ENCODE measurements around the gene SULF2. TPM values are rescaled to one million over a fixed set of nuclear protein-coding genes. Genes with fewer than 3 reads are reported as not detected.

SULF2 gene
- total RNA-seq, 2 donors from 2014 or later: 2.1 TPM; not detected in 1

- no peak overlapping the region for H3K4me3 Mint-ChIP-seq
- ATAC-seq (no peak), DNase-seq (ENCODE audit: low spot score) (no peak)
- H3K9me3 Mint-ChIP-seq: no peaks in the 10 kb centered on the region
- H3K36me3 Mint-ChIP-seq: no peaks in the 10 kb centered on the region
- H3K27me3 Mint-ChIP-seq: peaks cover 12 to 17% of the 10 kb centered on the region in 2 donors
- no peak overlapping the region for H3K27ac Mint-ChIP-seq
- H3K4me1 Mint-ChIP-seq (ENCODE audit: low read depth in 2 of 2): no peaks in the 10 kb centered on the region
These were observed 30.2 kb downstream of the SULF2 start for GRCh38 chr20:47754946-47755652.

DNA sequence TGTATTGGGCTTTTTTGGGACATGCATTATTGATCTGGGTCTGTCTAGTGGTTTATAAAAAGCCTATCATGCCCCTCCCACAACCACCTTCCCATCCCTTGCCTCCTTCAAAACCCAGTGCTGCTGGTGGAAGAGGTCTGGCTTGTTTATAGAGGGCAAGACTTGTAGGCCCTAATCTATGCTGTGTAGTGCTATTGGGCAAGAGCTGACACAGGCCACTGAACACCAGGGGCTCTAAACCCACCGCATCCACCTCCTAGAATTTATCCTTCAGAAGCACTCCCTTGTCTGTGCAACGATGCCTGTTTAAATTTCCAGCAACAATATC is 30.9 kb downstream of the SULF2 start:
- Mint-ChIP-seq H3K36me3 (no peaks in the 10 kb centered on the region), H3K27ac (no peak overlapping the region), H3K9me3 (no peaks in the 10 kb centered on the region), H3K4me3 (no peak overlapping the region), H3K4me1 (ENCODE audit: low read depth in 2 of 2) (no peaks in the 10 kb centered on the region), H3K27me3 (peaks cover 10 to 20% of the 10 kb centered on the region in 2 donors)
- DNase-seq (ENCODE audit: low spot score) (no peak), ATAC-seq (no peak)

GRCh38 chr20:47753576-47754387 is 31.5 kb downstream of the SULF2 start:
- H3K27me3 Mint-ChIP-seq: peaks cover 12 to 23% of the 10 kb centered on the region in 2 donors
- ATAC-seq (no peak), DNase-seq (ENCODE audit: low spot score) (no peak)
- no peaks in the 10 kb centered on the region for H3K36me3 Mint-ChIP-seq
- H3K27ac Mint-ChIP-seq: no peak overlapping the region
- H3K9me3 Mint-ChIP-seq: no peaks in the 10 kb centered on the region
- H3K4me3 Mint-ChIP-seq: no peak overlapping the region
- no peaks in the 10 kb centered on the region for H3K4me1 Mint-ChIP-seq (ENCODE audit: low read depth in 2 of 2)

DNA sequence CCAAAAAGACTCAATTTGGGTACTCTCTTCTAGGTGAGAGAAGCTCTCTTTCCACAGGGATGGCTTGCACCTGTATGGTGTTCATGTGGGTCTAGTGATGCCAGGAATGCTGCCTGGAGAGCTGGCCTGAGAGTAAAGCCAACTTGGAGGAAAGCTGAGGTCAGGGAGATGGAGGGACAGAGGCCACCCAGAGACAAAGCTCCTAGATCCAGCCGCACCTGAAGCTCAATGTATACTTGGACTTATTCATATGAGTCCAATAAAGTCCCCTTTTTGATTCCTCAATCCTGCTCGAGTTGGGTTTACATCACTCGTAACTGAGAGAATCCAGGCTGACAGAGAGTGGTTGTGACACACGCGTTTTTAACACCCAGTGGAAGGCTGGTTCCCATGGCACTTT is 33.8 kb downstream of the SULF2 start:
- Mint-ChIP-seq H3K27me3 (peaks cover 14 to 36% of the 10 kb centered on the region in 2 donors), H3K36me3 (no peaks in the 10 kb centered on the region), H3K4me3 (no peak overlapping the region), H3K9me3 (no peaks in the 10 kb centered on the region), H3K4me1 (ENCODE audit: low read depth in 2 of 2) (no peaks in the 10 kb centered on the region), H3K27ac (no peak overlapping the region)
- no peak for ATAC-seq
- DNase-seq (ENCODE audit: low spot score): no peak

- H3K36me3 Mint-ChIP-seq: no peaks in the 10 kb centered on the region
- no peak for ATAC-seq
- peaks cover 11 to 31% of the 10 kb centered on the region in 2 donors for H3K27me3 Mint-ChIP-seq
- H3K27ac Mint-ChIP-seq: no peak overlapping the region
- H3K4me1 Mint-ChIP-seq (ENCODE audit: low read depth in 2 of 2): no peaks in the 10 kb centered on the region
- H3K9me3 Mint-ChIP-seq: no peaks in the 10 kb centered on the region
- no peak for DNase-seq (ENCODE audit: low spot score)
- H3K4me3 Mint-ChIP-seq: no peak overlapping the region
These were observed 35.9 kb downstream of the SULF2 start for GRCh38 chr20:47749339-47749738.

DNA sequence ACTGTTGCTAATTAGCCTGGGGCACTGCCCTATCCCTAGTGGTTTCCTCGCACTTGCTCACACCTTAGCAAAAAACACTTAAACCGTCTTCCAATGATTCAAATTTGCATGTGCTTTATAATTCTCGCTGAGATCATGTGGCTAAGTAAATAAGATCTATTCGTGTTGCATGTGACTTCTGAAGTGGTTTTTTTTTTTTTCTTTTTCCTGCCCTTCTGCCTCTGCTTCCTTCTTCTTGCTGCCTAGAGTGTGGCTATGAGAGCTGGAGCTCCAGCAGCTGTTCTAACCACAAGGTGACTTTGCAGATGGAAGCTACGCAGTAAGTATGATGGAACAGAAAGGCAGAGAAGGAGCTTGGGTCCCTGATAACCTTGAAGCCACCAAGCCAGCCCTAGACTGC is 36.5 kb downstream of the SULF2 start:
- no peaks in the 10 kb centered on the region for H3K9me3 Mint-ChIP-seq
- DNase-seq (ENCODE audit: low spot score): no peak
- no peak overlapping the region for H3K27ac Mint-ChIP-seq
- no peaks in the 10 kb centered on the region for H3K36me3 Mint-ChIP-seq
- no peak overlapping the region for H3K4me3 Mint-ChIP-seq
- peak in 1 of 2 donors; percentile 37 for ATAC-seq
- peaks cover 13 to 35% of the 10 kb centered on the region in 2 donors for H3K27me3 Mint-ChIP-seq
- H3K4me1 Mint-ChIP-seq (ENCODE audit: low read depth in 2 of 2): no peaks in the 10 kb centered on the region

DNA sequence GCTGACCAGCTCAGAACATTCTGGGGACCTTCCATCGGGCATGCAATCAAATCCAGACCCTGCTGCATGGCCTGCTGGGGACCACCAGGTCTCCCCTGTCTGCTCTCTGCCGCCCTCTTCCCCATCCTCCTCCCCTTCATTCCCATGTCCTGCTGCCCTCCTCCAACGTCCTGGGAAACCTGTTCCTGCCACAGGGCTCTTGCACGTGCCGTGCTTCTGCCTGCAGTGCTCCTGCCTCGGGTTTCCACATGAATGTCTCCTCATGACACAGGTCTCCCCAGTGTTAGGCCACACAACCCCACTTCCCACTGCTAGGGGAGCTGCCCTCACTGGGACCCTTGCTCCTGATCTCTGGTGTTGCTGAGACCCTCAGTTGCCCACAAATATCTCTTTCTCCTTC is 37.2 kb downstream of the SULF2 start:
- Mint-ChIP-seq H3K27ac (no peak overlapping the region), H3K4me3 (no peak overlapping the region), H3K4me1 (ENCODE audit: low read depth in 2 of 2) (no peaks in the 10 kb centered on the region), H3K27me3 (peaks cover 15 to 41% of the 10 kb centered on the region in 2 donors), H3K9me3 (no peaks in the 10 kb centered on the region), H3K36me3 (no peaks in the 10 kb centered on the region)
- ATAC-seq (no peak), DNase-seq (ENCODE audit: low spot score) (no peak)

GRCh38 chr20:47747669-47748031 is 37.6 kb downstream of the SULF2 start:
- Mint-ChIP-seq H3K4me1 (ENCODE audit: low read depth in 2 of 2) (no peaks in the 10 kb centered on the region), H3K27ac (no peak overlapping the region), H3K4me3 (no peak overlapping the region), H3K36me3 (no peaks in the 10 kb centered on the region), H3K9me3 (no peaks in the 10 kb centered on the region), H3K27me3 (peaks cover 15 to 41% of the 10 kb centered on the region in 2 donors)
- DNase-seq (ENCODE audit: low spot score): no peak
- peak in 1 of 2 donors; percentile 5 for ATAC-seq

DNA sequence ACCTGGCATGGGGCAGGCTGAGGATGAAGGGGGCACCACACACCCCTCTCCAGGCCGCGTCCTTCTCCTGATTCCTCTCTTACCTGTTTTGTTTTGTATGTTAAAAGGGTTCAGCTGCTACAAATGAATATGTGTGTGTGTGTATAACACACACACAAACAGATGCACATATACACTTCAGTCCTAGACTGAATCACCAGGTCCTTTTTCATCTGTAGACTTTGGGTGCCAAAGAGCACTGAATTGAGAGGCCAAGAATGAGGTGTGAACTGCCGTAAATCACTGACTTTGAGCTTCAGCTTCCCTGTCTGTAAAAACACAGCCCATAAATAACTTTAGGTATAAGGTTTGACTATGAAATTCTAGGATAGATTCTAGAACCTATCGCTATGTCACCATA is 40.5 kb downstream of the SULF2 start:
- H3K27ac Mint-ChIP-seq: no peak overlapping the region
- no peak for DNase-seq (ENCODE audit: low spot score)
- H3K36me3 Mint-ChIP-seq: no peaks in the 10 kb centered on the region
- peaks cover 16 to 27% of the 10 kb centered on the region in 2 donors for H3K27me3 Mint-ChIP-seq
- no peaks in the 10 kb centered on the region for H3K9me3 Mint-ChIP-seq
- no peak overlapping the region for H3K4me3 Mint-ChIP-seq
- no peaks in the 10 kb centered on the region for H3K4me1 Mint-ChIP-seq (ENCODE audit: low read depth in 2 of 2)
- no peak for ATAC-seq

- H3K27ac Mint-ChIP-seq: no peak overlapping the region
- H3K9me3 Mint-ChIP-seq: no peaks in the 10 kb centered on the region
- no peaks in the 10 kb centered on the region for H3K36me3 Mint-ChIP-seq
- no peak for DNase-seq (ENCODE audit: low spot score)
- no peak overlapping the region for H3K4me3 Mint-ChIP-seq
- H3K27me3 Mint-ChIP-seq: peaks cover 15 to 22% of the 10 kb centered on the region in 2 donors
- ATAC-seq: no peak
- no peaks in the 10 kb centered on the region for H3K4me1 Mint-ChIP-seq (ENCODE audit: low read depth in 2 of 2)
These were observed 41.6 kb downstream of the SULF2 start for GRCh38 chr20:47743671-47744070.

DNA sequence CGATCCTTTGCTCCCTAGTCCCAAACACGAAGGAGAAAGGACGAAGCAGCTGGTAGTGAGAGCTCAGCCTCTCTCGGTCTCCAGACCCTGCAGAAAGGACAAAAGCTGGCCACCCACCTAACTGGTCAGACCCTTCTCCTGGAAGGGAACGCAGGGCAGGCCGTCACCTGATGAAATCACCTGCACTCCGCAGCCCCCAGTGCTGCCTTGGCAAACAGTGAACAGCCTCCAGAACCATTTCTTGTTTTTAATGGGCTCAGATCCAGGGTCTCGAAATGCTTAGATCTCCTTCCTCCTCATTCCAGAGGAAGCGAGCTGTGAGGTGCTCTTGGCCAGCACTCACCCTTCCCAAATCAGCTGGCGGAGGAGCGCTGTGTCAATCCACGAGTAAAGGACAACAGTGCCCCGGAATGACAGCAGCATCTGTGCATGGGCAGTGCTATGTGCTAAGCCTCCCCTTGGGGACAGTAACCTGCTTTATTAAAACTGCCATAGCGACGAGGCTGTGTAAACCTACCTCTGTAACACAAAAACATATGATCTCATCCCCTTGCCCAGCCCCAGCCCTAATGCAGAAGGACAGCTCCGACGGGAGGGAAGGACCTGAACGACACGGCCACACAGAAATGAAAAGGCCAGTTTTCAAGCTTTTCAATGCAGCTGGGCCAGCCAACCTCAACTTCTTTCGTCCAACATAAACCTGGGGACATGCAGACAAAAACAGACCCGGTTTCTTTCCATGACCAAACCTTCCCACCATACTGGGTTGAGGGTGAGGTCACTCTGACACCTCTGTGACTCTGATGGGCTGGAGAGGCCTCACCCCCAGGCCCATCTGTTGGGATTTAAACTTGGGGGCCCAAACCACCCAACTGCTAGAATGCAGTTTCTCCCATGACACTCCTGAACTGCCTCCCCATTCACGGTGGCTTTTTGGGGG is 43.3 kb downstream of the SULF2 start:
- H3K27ac Mint-ChIP-seq: no peak overlapping the region
- no peaks in the 10 kb centered on the region for H3K9me3 Mint-ChIP-seq
- DNase-seq (ENCODE audit: low spot score) (no peak), ATAC-seq (no peak)
- no peak overlapping the region for H3K4me3 Mint-ChIP-seq
- H3K4me1 Mint-ChIP-seq (ENCODE audit: low read depth in 2 of 2): no peaks in the 10 kb centered on the region
- peaks cover 10 to 12% of the 10 kb centered on the region in 2 donors for H3K27me3 Mint-ChIP-seq
- no peaks in the 10 kb centered on the region for H3K36me3 Mint-ChIP-seq

GRCh38 chr20:47740862-47741184 is 44.5 kb downstream of the SULF2 start:
- Mint-ChIP-seq H3K4me3 (no peak overlapping the region), H3K36me3 (no peaks in the 10 kb centered on the region), H3K4me1 (ENCODE audit: low read depth in 2 of 2) (peaks cover 0 to 3% of the 10 kb centered on the region in 2 donors), H3K9me3 (no peaks in the 10 kb centered on the region), H3K27me3 (peaks cover 10 to 12% of the 10 kb centered on the region in 2 donors), H3K27ac (no peak overlapping the region)
- DNase-seq (ENCODE audit: low spot score) (no peak), ATAC-seq (no peak)

GRCh38 chr20:47740121-47740861 is 45.0 kb downstream of the SULF2 start:
- Mint-ChIP-seq H3K27ac (no peak overlapping the region), H3K36me3 (no peaks in the 10 kb centered on the region), H3K4me1 (ENCODE audit: low read depth in 2 of 2) (peaks cover 0 to 3% of the 10 kb centered on the region in 2 donors), H3K4me3 (no peak overlapping the region), H3K27me3 (peaks cover 10 to 12% of the 10 kb centered on the region in 2 donors), H3K9me3 (no peaks in the 10 kb centered on the region)
- ATAC-seq (peak in 1 of 2 donors; percentile 31), DNase-seq (ENCODE audit: low spot score) (no peak)
